WTC11 (cell line): Measurements from ENCODE around the gene SMYD3. TPM values are rescaled to one million over a fixed set of nuclear protein-coding genes. Genes with fewer than 3 reads are reported as not detected.

Experiments used
- ATAC-seq: fragments of 200-7000 bp; cut with Tn5 transposase; 2 replicates; pipeline ENCODE4 v1.10.0; 2021; ENCODE audit warnings: mild to moderate bottlenecking, moderate library complexity
- CTCF ChIA-PET: fragments of 300-600 bp; sonication (Branson Sonifier 250); formaldehyde crosslinking; loops from one replicate; lab custom pipeline; 2021; ENCODE audit warnings: antibody characterized with exemption; lab: Charles Lee
- POLR2A ChIA-PET: fragments of 350-600 bp; sonication (Branson Sonifier 250); formaldehyde crosslinking; loops from one replicate; lab custom pipeline; 2021; ENCODE audit warnings: antibody characterized with exemption; lab: Charles Lee
- DNase-seq: peaks from one replicate; pipeline ENCODE4 v3.0.0; 2021; ENCODE audit warnings: low spot score
- H3K27ac Mint-ChIP-seq: 2 replicates; pipeline ENCODE4 v1.8.0; 2021; ENCODE audit warnings: mixed read lengths
- H3K27me3 Mint-ChIP-seq: 2 replicates; pipeline ENCODE4 v1.8.0; 2021; ENCODE audit warnings: low read depth, mild to moderate bottlenecking, moderate library complexity, mixed read lengths
- H3K36me3 Mint-ChIP-seq: 2 replicates; pipeline ENCODE4 v1.8.0; 2021; ENCODE audit warnings: mixed read lengths
- H3K4me1 Mint-ChIP-seq: 2 replicates; pipeline ENCODE4 v1.8.0; 2022; ENCODE audit warnings: mixed read lengths
- H3K4me3 Mint-ChIP-seq: 2 replicates; pipeline ENCODE4 v1.8.0; 2021; ENCODE audit warnings: mild to moderate bottlenecking, moderate library complexity, mixed read lengths
- H3K9me3 Mint-ChIP-seq: 2 replicates; pipeline ENCODE4 v1.8.0; 2021; ENCODE audit warnings: mixed read lengths
- AFF4 ChIP-seq: sonication (generic); formaldehyde crosslinking; IDR thresholded peaks from 2 replicates; pipeline ENCODE4 v1.8.1; 2023; ENCODE audit warnings: mild to moderate bottlenecking, missing genetic modification reagents, borderline replicate concordance
- ATF6 ChIP-seq: sonication (generic); formaldehyde crosslinking; IDR thresholded peaks from 2 replicates; pipeline ENCODE4 v1.8.1; 2023; ENCODE audit warnings: mild to moderate bottlenecking, missing genetic modification reagents
- IRF1 ChIP-seq: sonication (generic); formaldehyde crosslinking; IDR thresholded peaks from 2 replicates; pipeline ENCODE4 v1.8.0; 2023; ENCODE audit warnings: missing genetic modification reagents
- JUN ChIP-seq: sonication (generic); formaldehyde crosslinking; IDR thresholded peaks from 2 replicates; pipeline ENCODE4 v1.8.0; 2023; ENCODE audit warnings: mild to moderate bottlenecking, missing genetic modification reagents
- MAX ChIP-seq: sonication (generic); formaldehyde crosslinking; IDR thresholded peaks from 2 replicates; pipeline ENCODE4 v1.8.0; 2022; ENCODE audit warnings: mild to moderate bottlenecking, missing genetic modification reagents
- NR3C1 ChIP-seq: sonication (generic); formaldehyde crosslinking; conservative IDR thresholded peaks from 2 replicates; pipeline ENCODE4 v1.8.1; 2023; ENCODE audit warnings: low read depth, mild to moderate bottlenecking, missing genetic modification reagents
- OVOL2 ChIP-seq: fragments of 250-450 bp; sonication (Bioruptor Pico); IDR thresholded peaks from 2 replicates; pipeline ENCODE4 v1.9.0; 2021; ENCODE audit warnings: mild to moderate bottlenecking, borderline replicate concordance
- RORB ChIP-seq: fragments of 250-450 bp; sonication (Bioruptor Pico); IDR thresholded peaks from 2 replicates; pipeline ENCODE4 v1.9.0; 2021; ENCODE audit warnings: mild to moderate bottlenecking
- SMAD4 ChIP-seq: sonication (generic); formaldehyde crosslinking; IDR thresholded peaks from 2 replicates; pipeline ENCODE4 v1.8.0; 2022; ENCODE audit warnings: mild to moderate bottlenecking, missing genetic modification reagents
- ZMAT4 ChIP-seq: fragments of 250-450 bp; sonication (Bioruptor Pico); IDR thresholded peaks from 2 replicates; pipeline ENCODE4 v1.9.0; 2021; ENCODE audit warnings: mild to moderate bottlenecking
- ZNF121 ChIP-seq: sonication (generic); formaldehyde crosslinking; IDR thresholded peaks from 2 replicates; pipeline ENCODE4 v1.8.0; 2023; ENCODE audit warnings: missing genetic modification reagents
- ZNF138 ChIP-seq: sonication (generic); formaldehyde crosslinking; conservative IDR thresholded peaks from 2 replicates; pipeline ENCODE4 v1.8.1; 2022; ENCODE audit warnings: mild to moderate bottlenecking, moderate library complexity, missing genetic modification reagents
- ZNF219 ChIP-seq: sonication (generic); formaldehyde crosslinking; IDR thresholded peaks from 2 replicates; pipeline ENCODE4 v1.8.0; 2023; ENCODE audit warnings: missing genetic modification reagents, mild to moderate bottlenecking, borderline replicate concordance
- ZNF317 ChIP-seq: sonication (generic); formaldehyde crosslinking; IDR thresholded peaks from 2 replicates; pipeline ENCODE4 v1.8.1; 2023; ENCODE audit warnings: low read depth, mild to moderate bottlenecking, moderate library complexity, missing genetic modification reagents, borderline replicate concordance
- ZNF425 ChIP-seq: fragments of 250-450 bp; sonication (Bioruptor Pico); conservative IDR thresholded peaks from 2 replicates; pipeline ENCODE4 v1.9.0; 2021; ENCODE audit warnings: mild to moderate bottlenecking
- ZNF512 ChIP-seq: sonication (generic); formaldehyde crosslinking; IDR thresholded peaks from 2 replicates; pipeline ENCODE4 v1.8.1; 2022; ENCODE audit warnings: missing genetic modification reagents, borderline replicate concordance
- ZNF671 ChIP-seq: fragments of 250-450 bp; sonication (Bioruptor Pico); IDR thresholded peaks from 2 replicates; pipeline ENCODE4 v1.8.0; 2021; ENCODE audit warnings: mild to moderate bottlenecking
- ZSCAN18 ChIP-seq: fragments of 250-450 bp; sonication (Bioruptor Pico); IDR thresholded peaks from 2 replicates; pipeline ENCODE4 v2.1.2; 2022; ENCODE audit warnings: mild to moderate bottlenecking, moderate library complexity
- total RNA-seq: library from RNA; stranded (reverse); gene quantifications from 3 replicates; pipeline ENCODE4 v1.2.3, GENCODE V29; 2021

SMYD3 gene
- total RNA-seq, 1 experiment from 2014 or later: 21.4 TPM

- Mint-ChIP-seq H3K27me3 (no peaks in the 10 kb centered on the region), H3K27ac (no peak overlapping the region), H3K4me1 (peaks cover 12% of the 10 kb centered on the region), H3K4me3 (no peak overlapping the region), H3K36me3 (peaks cover 28% of the 10 kb centered on the region), H3K9me3 (peaks cover 28% of the 10 kb centered on the region)
- ATAC-seq (no peak), DNase-seq (no peak)
- TF ChIP-seq MAX (CRISPR knock-in tag) (no peak), ZMAT4 (CRISPR knock-in tag) (no peak), ZNF219 (CRISPR knock-in tag) (no peak), ZNF671 (no peak), ZNF138 (CRISPR knock-in tag) (no peak), OVOL2 (CRISPR knock-in tag) (no peak), ATF6 (CRISPR knock-in tag) (no peak), AFF4 (CRISPR knock-in tag) (no peak), SMAD4 (CRISPR knock-in tag) (no peak), NR3C1 (no peak), ZSCAN18 (CRISPR knock-in tag) (no peak)
- CTCF ChIA-PET: no interaction called here
- POLR2A ChIA-PET: no interaction called here
Measured at GRCh38 chr1:246420300-246420699, 86.8 kb downstream of the SMYD3 start.

GRCh38 chr1:246418565-246419312 lies 88.3 kb downstream of the SMYD3 start:
- CTCF ChIA-PET: interaction anchor here (1.3 kb wide), 1 partner anchor 17 kb away, joined by 4 read pairs; no protein-coding TSS in a partner anchor
- H3K4me1 Mint-ChIP-seq: peaks cover 11% of the 10 kb centered on the region; the same call in 1 of the 2 replicates
- H3K27me3 Mint-ChIP-seq: no peaks in the 10 kb centered on the region
- POLR2A ChIA-PET: no interaction called here
- H3K27ac Mint-ChIP-seq: no peak overlapping the region
- DNase-seq (no peak), ATAC-seq (no peak)
- no peak overlapping the region for H3K4me3 Mint-ChIP-seq
- peaks cover 28% of the 10 kb centered on the region for H3K9me3 Mint-ChIP-seq
- H3K36me3 Mint-ChIP-seq: peaks cover 28% of the 10 kb centered on the region
- TF ChIP-seq RORB: no peak
- no peak for TF ChIP-seq JUN (CRISPR knock-in tag)
- no peak for TF ChIP-seq ZNF425 (CRISPR knock-in tag)
- no peak for TF ChIP-seq ZNF121 (CRISPR knock-in tag)
- TF ChIP-seq ZNF317: no peak
- TF ChIP-seq ATF6 (CRISPR knock-in tag): no peak
- TF ChIP-seq IRF1 (CRISPR knock-in tag): no peak
- no peak for TF ChIP-seq ZNF512 (CRISPR knock-in tag)
- no peak for TF ChIP-seq ZMAT4 (CRISPR knock-in tag)
